ENCODE data around the gene SPRED2. TPM values are rescaled to one million over a fixed set of nuclear protein-coding genes. Genes with fewer than 3 reads are reported as not detected.

Gene SPRED2
- total RNA-seq, 1 experiment from 2014 or later, result 10.4 TPM

DNA sequence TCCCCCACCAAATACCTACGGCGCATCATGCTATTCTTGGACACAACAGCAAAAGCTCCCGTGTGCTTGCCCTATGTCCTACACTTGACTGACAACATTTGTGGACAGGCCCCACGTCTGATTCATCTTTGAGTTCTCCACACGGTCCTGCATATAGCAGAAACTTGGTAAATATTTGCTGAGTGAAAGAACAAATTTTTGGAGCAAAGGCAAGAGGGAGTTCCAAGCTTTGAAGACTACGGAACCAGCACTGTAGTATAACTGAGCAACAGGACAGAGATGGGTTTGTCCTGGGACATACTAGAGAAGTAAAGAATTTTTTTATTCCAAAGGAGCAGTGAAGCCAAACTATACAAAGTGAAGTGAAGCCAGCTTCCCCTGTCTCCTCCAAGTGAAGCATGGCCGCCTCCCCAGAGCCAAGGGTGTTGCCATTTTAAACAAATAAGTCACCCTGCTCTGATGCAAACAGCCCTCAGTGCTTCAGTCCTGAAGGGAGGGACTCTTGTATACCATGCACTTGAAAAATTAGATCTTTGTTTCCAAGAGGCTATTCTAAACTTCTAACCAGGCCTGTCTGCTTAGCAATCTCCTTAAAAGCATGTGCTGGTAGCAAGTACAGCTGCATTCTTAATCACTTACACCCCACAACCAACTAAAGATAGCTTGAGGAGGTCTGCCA lies 35.9 kb downstream of the SPRED2 start:
- in situ Hi-C loops (cut with HindIII; ENCODE audit: low pct_unique_long_range_greater_than_20kb, low sequenced_read_pairs), result no loop called here
- DNase-seq (ENCODE audit: low read depth, low spot score), result no peak

DNA sequence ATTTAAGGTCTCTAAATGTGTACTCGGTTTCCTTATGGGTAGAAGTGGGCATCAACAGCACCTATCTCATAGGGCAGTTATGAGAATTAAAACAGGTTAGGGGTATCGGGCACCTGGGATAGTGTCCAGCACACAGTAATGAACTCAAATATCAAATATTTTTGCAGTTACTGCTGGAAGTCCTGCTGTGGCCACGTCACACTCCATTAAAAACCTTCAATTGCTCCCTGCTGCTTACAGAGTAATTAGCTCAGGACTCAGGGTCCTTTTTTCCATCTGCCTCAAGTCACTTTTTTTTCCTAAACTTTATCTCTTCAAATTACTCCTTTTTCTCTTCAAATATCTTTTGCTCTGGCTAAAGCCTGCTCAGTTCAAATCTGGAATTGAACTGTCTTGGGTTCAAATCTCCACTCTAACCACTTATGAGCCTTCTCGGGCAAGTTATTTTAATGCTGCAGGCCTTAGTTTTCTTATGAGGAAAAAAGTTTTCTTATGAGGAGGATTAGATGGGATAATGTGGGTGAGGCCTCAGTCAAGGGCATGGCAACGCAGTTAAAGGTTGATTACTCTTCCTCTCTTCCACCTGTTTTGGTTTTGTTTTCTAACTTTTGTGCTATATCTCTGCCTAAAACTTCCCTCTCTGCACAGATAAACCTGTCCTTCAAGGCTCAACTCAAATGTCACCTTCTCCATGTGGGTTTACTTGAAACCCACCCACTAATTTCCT lies 36.6 kb downstream of the SPRED2 start:
- no peak for DNase-seq (ENCODE audit: low read depth, low spot score)
- in situ Hi-C loops (cut with HindIII; ENCODE audit: low pct_unique_long_range_greater_than_20kb, low sequenced_read_pairs), result no loop called here

DNA sequence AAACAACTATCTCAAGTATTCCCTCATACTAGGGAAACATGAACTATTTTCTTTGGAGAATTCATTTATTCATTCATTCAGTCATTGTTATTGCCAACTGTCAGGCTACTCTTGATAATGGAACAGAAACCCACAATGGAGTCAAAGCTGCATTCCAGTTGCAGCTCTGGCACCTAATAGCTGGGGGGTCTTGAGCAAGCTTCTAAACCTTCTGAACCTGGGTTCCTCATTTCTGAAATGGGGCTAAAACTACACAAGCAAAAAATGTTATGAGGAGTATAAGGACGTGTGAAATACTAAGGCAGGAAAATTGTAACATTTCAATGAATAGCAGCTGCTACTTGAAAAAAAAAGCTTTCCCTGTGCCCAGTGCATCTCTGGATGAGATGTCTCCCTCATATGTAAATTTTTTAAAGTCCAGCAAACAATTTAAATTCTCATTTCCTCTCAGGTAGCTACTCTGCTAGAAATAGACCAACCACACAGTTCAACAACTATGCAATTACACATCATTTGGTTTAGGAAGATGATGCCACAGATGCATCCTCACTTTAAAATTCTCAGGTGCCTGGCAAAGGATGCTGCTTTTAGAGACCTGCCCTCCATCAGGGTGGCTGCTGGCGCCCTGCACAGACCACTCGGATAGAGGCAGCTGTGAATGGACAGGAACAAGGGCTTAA lies 38.5 kb downstream of the SPRED2 start:
- no peak for DNase-seq (ENCODE audit: low read depth, low spot score)
- in situ Hi-C loops (cut with HindIII; ENCODE audit: low pct_unique_long_range_greater_than_20kb, low sequenced_read_pairs), result no loop called here

DNA sequence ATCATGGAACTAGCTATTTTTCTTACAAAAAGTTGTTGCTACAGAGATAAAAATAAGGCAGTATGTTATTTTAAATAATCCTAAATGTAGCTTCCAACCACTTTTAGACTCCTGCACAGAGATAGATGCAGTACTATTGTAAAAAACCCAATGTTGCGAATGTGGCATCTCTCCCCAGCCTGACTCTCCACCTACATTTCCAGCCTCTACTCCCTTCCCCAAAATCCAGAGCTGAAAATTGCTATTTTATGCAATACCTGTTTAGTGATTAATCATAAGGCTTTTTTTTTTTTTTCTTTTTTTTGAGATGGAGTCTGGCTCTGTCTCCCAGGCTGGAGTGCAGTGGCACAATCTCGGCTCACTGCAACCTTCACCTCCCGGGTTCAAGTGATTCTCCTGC lies 39.4 kb downstream of the SPRED2 start:
- DNase-seq (ENCODE audit: low read depth, low spot score), result no peak
- in situ Hi-C loops (cut with HindIII; ENCODE audit: low pct_unique_long_range_greater_than_20kb, low sequenced_read_pairs), result no loop called here

DNA sequence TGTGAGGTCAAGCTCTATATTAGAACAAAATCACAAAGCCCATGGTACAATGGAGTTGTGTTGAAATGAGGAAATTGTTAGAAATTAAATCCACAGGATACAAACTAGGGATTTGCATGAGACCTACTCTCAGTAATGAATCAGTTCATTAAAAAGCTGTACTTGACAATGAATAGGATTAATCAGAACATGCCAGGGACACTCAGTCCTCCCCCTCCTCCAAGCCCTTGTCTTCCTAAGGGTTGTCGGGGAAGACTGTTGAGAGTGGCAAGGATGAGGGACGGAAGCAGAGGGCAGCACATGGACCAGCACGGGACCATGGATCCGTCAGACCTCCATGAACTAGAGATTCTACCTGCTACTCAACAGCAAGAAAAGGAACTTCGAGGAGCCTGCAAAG lies 39.8 kb downstream of the SPRED2 start:
- in situ Hi-C loops (cut with HindIII; ENCODE audit: low pct_unique_long_range_greater_than_20kb, low sequenced_read_pairs), result no loop called here
- DNase-seq (ENCODE audit: low read depth, low spot score), result no peak

DNA sequence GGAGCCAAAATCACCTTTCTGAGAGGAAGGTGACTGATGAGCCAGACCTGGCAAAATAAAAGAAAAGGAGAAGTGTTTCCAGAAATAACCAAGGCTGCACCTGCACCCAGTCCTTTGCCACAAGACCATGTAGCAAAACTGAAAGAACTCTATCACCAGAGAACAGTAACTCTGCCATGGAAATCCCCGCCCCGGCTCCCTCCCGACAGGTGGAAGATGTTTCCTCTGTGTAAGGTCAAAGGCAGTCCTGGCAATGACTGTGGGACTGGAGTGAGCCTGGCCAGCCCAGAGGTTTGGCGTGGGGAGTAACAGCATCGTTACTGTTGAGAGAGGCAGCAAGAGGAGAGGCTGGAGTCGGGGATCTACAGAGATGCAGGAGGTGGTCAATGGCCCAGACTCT lies 42.3 kb downstream of the SPRED2 start:
- in situ Hi-C loops (cut with HindIII; ENCODE audit: low pct_unique_long_range_greater_than_20kb, low sequenced_read_pairs), result no loop called here
- DNase-seq (ENCODE audit: low read depth, low spot score), result no peak

DNA sequence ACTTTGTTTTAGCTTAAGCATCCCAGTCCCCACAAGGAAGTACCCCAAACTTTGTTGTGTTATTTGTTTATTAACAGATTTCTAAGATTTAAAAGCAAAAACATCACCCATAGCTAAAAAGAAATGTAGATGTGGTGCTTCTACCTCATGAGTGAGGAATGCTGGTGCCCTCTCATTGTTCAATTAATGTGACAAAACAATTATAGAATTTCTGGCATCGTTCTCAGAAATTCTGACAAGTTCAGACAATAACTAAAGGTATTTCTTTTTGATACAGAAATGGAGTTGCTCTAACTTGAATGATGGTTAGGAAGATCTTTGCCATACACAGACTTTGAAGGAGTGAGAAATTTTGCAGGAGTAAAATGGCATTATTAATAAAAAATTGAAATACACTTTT lies 42.9 kb downstream of the SPRED2 start:
- no peak for DNase-seq (ENCODE audit: low read depth, low spot score)
- in situ Hi-C loops (cut with HindIII; ENCODE audit: low pct_unique_long_range_greater_than_20kb, low sequenced_read_pairs), result no loop called here

DNA sequence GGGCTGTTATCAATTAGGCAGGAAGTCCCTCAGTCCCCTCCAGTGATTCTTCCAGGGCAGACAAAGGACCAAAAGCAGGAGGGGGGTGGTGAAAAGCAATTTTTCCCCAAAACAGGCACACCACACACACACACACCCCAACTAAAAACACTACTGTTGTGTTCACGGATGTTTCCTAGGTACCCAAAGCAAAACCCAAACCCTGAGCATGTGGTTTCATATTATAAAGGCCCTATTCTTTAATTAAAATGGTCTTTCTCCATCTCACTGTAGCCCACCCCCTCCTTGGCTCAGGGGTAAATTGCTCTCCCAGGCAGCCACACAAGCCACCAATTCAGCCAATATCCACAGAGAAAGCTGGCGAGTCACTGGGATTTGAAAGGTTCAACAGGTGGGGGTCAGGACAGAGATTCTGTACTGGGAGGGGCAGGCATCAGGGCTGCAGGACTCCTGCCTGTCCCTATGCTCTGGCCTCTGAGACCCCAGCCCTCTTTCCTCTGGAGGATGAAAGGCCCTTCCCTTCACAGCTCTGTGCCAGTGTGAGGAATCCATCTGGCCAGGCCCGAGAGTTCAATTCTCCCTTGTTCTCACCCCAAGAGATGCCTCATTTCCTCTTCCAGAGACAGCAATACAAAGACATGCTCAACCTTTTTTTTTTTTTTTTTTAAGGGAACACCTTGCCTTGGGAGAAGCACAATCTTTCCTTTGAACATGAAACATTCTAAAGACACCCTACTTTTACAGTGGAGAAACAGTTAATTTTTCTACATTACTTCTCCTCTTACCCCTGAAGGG lies 43.6 kb downstream of the SPRED2 start:
- in situ Hi-C loops (cut with HindIII; ENCODE audit: low pct_unique_long_range_greater_than_20kb, low sequenced_read_pairs), result no loop called here
- DNase-seq (ENCODE audit: low read depth, low spot score), result peak; percentile 85

DNA sequence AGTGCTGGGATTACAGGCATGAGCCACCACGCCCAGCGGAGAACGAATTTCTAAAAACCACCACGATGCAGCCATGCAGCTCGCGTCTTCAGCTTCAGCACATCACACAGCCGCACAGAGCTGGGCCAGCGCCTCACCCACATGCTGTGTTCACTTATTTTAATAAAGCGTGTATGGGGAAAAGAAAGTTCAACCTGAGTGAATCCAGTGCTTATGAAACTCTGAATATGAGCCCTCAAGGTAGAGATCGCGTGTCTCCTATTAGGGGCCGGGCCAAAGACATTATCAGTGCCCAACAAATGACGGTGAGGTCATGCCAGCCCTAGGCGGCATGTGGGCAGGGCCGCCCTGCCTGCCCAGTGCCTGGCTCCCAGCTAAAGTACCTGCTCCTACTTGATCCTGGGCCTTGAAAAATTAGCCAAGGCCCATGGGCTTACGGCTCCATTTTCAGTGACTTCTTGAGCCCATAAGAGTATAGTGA lies 44.3 kb downstream of the SPRED2 start:
- in situ Hi-C loops (cut with HindIII; ENCODE audit: low pct_unique_long_range_greater_than_20kb, low sequenced_read_pairs), result no loop called here
- DNase-seq (ENCODE audit: low read depth, low spot score), result peak; percentile 78

DNA sequence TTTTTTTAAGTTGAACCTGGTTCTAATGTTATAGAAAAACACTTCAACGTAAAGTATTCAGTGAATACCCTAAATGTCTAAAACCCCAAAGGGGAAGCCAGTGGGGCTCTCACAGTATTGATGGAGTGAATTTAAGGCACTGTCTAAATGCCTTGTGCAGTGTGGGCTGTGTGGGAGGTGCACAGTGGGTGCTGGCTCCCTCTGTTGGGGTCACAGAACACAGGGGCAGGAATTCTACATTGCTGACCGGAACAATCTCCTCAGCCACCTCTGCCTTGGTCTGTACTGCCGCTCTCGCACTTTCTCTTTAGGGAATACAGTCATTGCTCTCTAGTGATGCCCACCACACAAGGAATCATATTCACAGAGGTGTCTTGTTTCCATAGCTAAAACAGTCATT lies 45.4 kb downstream of the SPRED2 start:
- DNase-seq (ENCODE audit: low read depth, low spot score), result no peak
- in situ Hi-C loops (cut with HindIII; ENCODE audit: low pct_unique_long_range_greater_than_20kb, low sequenced_read_pairs), result no loop called here

DNA sequence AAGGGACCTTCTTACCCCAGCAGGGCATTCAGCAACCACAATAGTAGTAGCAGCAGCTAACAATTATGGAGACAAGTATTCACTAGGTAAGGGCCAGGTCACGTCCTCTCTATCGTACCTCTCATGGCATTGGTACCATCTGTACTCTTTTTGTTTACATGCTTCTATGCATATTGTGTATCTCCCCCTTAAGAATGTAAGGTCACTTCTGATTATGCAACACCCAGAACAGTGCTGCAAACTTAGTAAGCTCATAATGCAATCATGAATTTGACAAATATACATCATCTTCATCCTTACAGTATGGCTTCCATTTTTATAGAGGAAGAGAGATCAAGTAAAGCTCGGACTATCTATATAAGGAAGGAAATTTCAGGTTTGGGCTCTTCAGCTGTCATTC lies 46.1 kb downstream of the SPRED2 start:
- no peak for DNase-seq (ENCODE audit: low read depth, low spot score)
- in situ Hi-C loops (cut with HindIII; ENCODE audit: low pct_unique_long_range_greater_than_20kb, low sequenced_read_pairs), result no loop called here

DNA sequence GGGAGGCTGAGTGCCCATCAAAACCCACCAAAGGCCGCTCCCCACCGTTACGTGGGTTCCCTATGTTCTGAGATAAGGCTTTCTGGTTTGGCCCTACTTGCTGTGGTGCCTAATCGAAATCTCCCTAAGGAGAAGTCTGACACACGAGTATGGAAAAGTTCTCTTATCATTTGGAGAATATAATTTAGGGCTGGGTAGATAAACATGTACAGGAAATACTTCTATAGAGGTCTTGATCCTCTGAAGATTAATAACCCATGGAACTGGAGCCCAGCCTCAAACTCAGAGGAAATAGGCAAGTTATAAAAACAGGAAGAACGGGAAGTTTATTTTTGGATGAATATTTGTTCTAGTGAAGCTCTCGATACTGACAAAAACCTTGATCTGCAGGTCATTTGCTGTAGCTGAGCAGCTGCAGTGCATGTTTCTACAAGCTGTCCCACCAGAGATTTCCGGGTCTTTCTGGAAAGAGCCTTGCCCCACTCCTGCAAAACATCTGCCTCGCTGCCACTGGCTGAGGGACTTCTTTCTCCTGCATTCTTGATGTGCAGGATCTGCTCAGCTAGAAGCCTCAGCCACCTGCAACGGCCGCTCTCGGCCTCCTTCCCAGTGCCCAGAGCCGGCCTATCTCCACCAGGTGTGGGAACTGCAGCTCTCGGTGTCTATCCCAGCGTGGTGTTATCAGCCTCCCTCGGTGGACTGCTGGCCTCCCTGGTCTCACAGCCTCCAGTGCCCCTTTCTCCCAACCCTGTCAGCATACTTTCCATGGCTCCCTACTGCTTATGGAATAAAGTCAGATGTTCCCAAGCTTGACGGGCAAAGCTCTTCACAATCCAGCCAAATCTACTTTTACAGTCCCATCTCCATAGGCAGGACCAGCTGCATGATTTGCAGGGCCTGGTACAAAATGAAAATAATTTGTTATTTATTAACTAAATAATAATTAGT lies 48.6 kb downstream of the SPRED2 start:
- no peak for DNase-seq (ENCODE audit: low read depth, low spot score)
- in situ Hi-C loops (cut with HindIII; ENCODE audit: low pct_unique_long_range_greater_than_20kb, low sequenced_read_pairs), result no loop called here

DNA sequence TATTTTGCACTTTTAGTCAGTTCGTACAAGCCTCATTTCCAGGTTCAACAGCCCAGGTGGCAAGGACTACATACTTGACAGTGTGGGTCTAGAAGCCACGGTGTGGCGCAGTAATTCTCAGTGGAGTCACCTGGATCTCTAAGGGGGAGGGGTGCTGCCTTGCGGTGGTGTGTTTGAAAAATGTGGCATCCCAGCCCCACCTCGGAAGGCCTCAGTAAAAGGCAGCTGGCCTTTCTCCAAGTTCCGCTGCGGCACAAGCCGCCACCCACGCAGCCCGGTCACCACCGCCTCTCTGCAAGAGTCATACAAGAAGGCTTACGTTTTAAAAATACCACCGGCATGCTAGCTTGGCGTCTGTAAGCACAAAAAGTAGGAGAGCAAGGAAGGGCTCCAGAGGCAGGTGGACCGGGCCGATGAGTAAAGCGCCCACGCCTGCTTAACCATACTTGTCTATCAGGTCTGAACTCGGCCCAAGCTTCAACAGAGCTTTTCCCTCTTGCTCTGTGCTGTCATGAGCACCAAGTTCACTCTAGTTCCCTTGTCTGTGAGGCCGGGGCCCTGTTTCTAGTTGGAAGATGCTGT lies 49.5 kb downstream of the SPRED2 start:
- in situ Hi-C loops (cut with HindIII; ENCODE audit: low pct_unique_long_range_greater_than_20kb, low sequenced_read_pairs), result no loop called here
- DNase-seq (ENCODE audit: low read depth, low spot score), result peak; percentile 16

DNA sequence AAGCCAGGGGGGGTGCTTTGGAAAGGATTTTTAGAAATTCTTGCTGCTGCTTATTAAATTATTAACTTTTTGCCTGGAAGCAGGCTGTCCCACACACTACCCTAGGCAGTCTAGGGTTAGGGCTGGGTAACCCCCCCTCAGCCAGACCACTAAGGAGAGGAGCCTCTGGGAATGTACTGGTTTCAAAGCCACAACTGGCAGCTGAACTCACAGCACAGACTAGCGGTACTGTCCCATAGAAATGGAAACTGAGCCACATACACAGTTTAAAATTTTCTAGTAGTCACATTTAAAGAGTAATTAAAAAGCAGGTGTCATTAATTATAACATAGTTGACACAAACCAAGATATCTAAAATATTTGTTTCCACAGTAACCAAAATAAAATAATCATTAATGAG lies 50.1 kb downstream of the SPRED2 start:
- in situ Hi-C loops (cut with HindIII; ENCODE audit: low pct_unique_long_range_greater_than_20kb, low sequenced_read_pairs), result no loop called here
- no peak for DNase-seq (ENCODE audit: low read depth, low spot score)

DNA sequence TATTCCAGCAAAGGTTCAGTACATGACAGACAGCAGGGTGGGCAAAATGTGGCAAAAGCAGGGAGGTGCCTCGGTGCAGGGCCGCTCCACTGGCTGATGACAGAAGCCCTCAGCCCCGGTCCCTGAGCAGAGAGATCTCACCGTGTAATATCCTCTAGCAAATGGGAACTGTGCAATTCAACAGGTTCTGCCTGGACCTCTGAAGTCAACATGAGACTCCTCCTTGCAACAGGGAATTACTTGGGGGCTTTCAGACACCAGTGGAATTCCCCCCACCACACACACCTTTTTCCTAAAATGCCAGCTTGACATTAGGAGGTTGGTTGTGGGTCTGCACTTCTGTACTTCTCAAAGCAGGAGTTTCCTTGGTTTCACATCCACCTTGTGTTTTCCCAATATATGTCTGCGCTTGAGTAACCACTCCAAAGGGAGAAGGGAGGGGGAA lies 50.8 kb downstream of the SPRED2 start:
- no peak for DNase-seq (ENCODE audit: low read depth, low spot score)
- in situ Hi-C loops (cut with HindIII; ENCODE audit: low pct_unique_long_range_greater_than_20kb, low sequenced_read_pairs), result no loop called here

DNA sequence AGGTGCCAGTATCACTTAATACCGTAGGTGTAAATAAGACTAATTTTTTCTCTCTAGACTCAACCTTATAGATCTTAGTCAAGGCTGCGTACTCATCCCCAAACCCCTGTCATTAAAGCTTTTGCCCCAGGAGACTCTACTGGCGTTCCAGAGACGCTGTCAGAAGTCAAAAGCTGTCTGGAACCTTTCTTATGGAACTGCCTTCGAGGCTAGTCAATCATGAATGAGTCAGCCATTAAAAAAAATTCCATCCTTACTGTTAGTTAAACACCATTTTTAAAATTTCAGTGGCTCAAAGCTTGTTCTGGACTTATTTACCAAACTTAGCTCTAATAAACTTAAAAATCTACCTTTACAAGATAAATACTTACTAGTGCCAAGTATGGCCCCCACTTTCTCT lies 52.1 kb downstream of the SPRED2 start:
- no peak for DNase-seq (ENCODE audit: low read depth, low spot score)
- in situ Hi-C loops (cut with HindIII; ENCODE audit: low pct_unique_long_range_greater_than_20kb, low sequenced_read_pairs), result no loop called here

DNA sequence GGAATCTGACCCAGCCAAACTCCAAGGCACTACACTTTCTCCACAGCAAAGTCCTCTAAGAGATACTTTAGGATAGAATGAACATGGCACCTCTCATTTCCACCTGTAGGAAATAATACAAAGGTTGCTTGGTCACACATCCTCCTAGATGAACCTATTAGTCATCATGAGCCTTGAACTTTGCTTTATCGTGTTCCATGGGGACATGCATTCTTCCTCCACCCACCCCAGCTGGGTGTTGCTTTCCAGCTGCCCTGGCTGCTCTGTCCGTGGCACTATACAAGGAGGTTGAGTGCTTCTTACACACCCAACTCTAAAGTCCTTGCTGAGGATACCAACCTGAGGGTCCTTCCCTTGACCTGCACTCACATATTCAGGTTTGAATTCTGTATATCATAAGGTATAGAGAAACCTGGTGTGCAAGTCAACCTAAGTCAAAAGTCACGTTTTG lies 52.7 kb downstream of the SPRED2 start:
- no peak for DNase-seq (ENCODE audit: low read depth, low spot score)
- in situ Hi-C loops (cut with HindIII; ENCODE audit: low pct_unique_long_range_greater_than_20kb, low sequenced_read_pairs), result no loop called here
